ENCODE results near the gene ZBTB12. TPM values are rescaled to one million over a fixed set of nuclear protein-coding genes. Genes with fewer than 3 reads are reported as not detected.

Gene ZBTB12
- total and polyA plus RNA-seq, 2 of the 13 experiments (the other 11 are each of a cell fraction or from before 2014, with no cell fraction given): 4.8 to 6.0 TPM

GRCh38 chr6:31948753-31949413 lies 47.0 kb upstream of the ZBTB12 start (continued):
- TF ChIP-seq TFDP1 (CRISPR knock-in tag; IDR thresholded peaks at IDR 0.05; ENCODE audit: borderline replicate concordance) (no peak), TAF1 (CRISPR knock-in tag; IDR thresholded peaks at IDR 0.05) (0 out of 2 replicates have a peak, but pooled peaks have one; percentile 20), ATF4 (CRISPR knock-in tag; IDR thresholded peaks at IDR 0.05) (no peak), FOXA3 (CRISPR knock-in tag; IDR thresholded peaks at IDR 0.05) (no peak), ZNF816 (CRISPR knock-in tag; IDR thresholded peaks at IDR 0.05; ENCODE audit: borderline replicate concordance) (no peak), ZSCAN22 (CRISPR knock-in tag; IDR thresholded peaks at IDR 0.05) (no peak), ZFP37 (CRISPR knock-in tag; IDR thresholded peaks at IDR 0.05; ENCODE audit: borderline replicate concordance) (no peak), ZNF512B (CRISPR knock-in tag; IDR thresholded peaks at IDR 0.05; ENCODE audit: borderline replicate concordance) (no peak), E2F5 (CRISPR knock-in tag; conservative IDR thresholded peaks at IDR 0.05) (no peak), ZSCAN20 (CRISPR knock-in tag; IDR thresholded peaks at IDR 0.05; ENCODE audit: borderline replicate concordance) (no peak), BCLAF1 (IDR thresholded peaks at IDR 0.05) (no peak), ZNF687 (CRISPR knock-in tag; IDR thresholded peaks at IDR 0.05) (peak; percentile 20; the same call in 1 of the 2 replicates), ZNF329 (CRISPR knock-in tag; IDR thresholded peaks at IDR 0.05; ENCODE audit: low read depth) (no peak), ZNF691 (CRISPR knock-in tag; IDR thresholded peaks at IDR 0.05; ENCODE audit: borderline replicate concordance, low read depth) (no peak)

Data from HepG2 (cell line).